GM23338 (cell line): ENCODE data around the gene MAP3K8. TPM values are rescaled to one million over a fixed set of nuclear protein-coding genes. Genes with fewer than 3 reads are reported as not detected.

Source experiments
- ATAC-seq: fragments of 200-7000 bp; cut with Tn5 transposase; 3 replicates; pipeline ENCODE4 v1.9.1; 2020
- DNase-seq: peaks from one replicate; pipeline ENCODE4 v3.0.0-alpha.2; 2015; ENCODE audit warnings: low spot score
- H2AFZ ChIP-seq: fragments of 200-600 bp; sonication (generic); 2 replicates; pipeline ENCODE4 v1.8.0; 2016; ENCODE audit warnings: antibody characterized with exemption, mild to moderate bottlenecking, moderate library complexity
- H3F3A ChIP-seq: fragments of 200-600 bp; sonication (generic); replicated peaks from 2 replicates; pipeline ENCODE4 v1.8.0; 2017; ENCODE audit warnings: antibody characterized with exemption, mixed run types, low read depth
- H3K27ac ChIP-seq: fragments of 200-600 bp; sonication (generic); 2 replicates; pipeline ENCODE4 v1.6.1; 2016; ENCODE audit warnings: low read depth
- H3K27me3 ChIP-seq: fragments of 200-600 bp; sonication (generic); 2 replicates; pipeline ENCODE4 v1.8.0; 2016; ENCODE audit warnings: mild to moderate bottlenecking, mixed run types, moderate library complexity; ENCODE audit not compliant: insufficient read depth
- H3K36me3 ChIP-seq: fragments of 200-600 bp; sonication (generic); 2 replicates; pipeline ENCODE4 v1.8.0; 2016; ENCODE audit warnings: mild to moderate bottlenecking; ENCODE audit not compliant: insufficient read depth
- H3K4me1 ChIP-seq: fragments of 200-600 bp; sonication (generic); 2 replicates; pipeline ENCODE4 v1.8.0; 2016; ENCODE audit warnings: mild to moderate bottlenecking, moderate library complexity; ENCODE audit not compliant: insufficient read depth
- H3K4me2 ChIP-seq: fragments of 200-600 bp; sonication (generic); 2 replicates; pipeline ENCODE4 v1.7.1; 2017; ENCODE audit warnings: mixed run types
- H3K4me3 ChIP-seq: fragments of 200-600 bp; sonication (generic); 2 replicates; pipeline ENCODE4 v1.6.1; 2016; ENCODE audit warnings: mixed run types
- H3K79me2 ChIP-seq: fragments of 200-600 bp; sonication (generic); replicated peaks from 2 replicates; pipeline ENCODE4 v1.8.0; 2017; ENCODE audit warnings: mild to moderate bottlenecking; ENCODE audit not compliant: insufficient read depth
- H3K9me2 ChIP-seq: fragments of 200-600 bp; sonication (generic); 2 replicates; pipeline ENCODE4 v1.8.0; 2017; ENCODE audit not compliant: insufficient read depth
- H4K20me1 ChIP-seq: fragments of 200-600 bp; sonication (generic); replicated peaks from 2 replicates; pipeline ENCODE4 v1.8.0; 2017; ENCODE audit warnings: mild to moderate bottlenecking; ENCODE audit not compliant: insufficient read depth
- H3K27ac Mint-ChIP-seq: 2 replicates; pipeline ENCODE4 v1.8.0; 2020; ENCODE audit warnings: inconsistent platforms, mild to moderate bottlenecking, moderate library complexity, mixed read lengths
- H3K27me3 Mint-ChIP-seq: 3 replicates; pipeline ENCODE4 v1.8.0; 2022; ENCODE audit warnings: low read depth, mild to moderate bottlenecking, moderate library complexity, mixed read lengths, inconsistent platforms; ENCODE audit not compliant: insufficient read depth, poor library complexity
- H3K36me3 Mint-ChIP-seq: 3 replicates; pipeline ENCODE4 v1.8.0; 2021; ENCODE audit warnings: low read depth, mild to moderate bottlenecking, inconsistent platforms, moderate library complexity, mixed read lengths
- H3K4me1 Mint-ChIP-seq: 3 replicates; pipeline ENCODE4 v1.8.0; 2020; ENCODE audit warnings: mild to moderate bottlenecking, inconsistent platforms, mixed read lengths
- H3K4me3 Mint-ChIP-seq: 3 replicates; pipeline ENCODE4 v1.8.0; 2021; ENCODE audit warnings: moderate library complexity, mild to moderate bottlenecking, inconsistent platforms, mixed read lengths
- H3K9me3 Mint-ChIP-seq: 3 replicates; pipeline ENCODE4 v1.8.0; 2020; ENCODE audit warnings: moderate library complexity, mild to moderate bottlenecking, inconsistent platforms, mixed read lengths
- CREB1 ChIP-seq: fragments of 250-450 bp; sonication (Bioruptor Pico); IDR thresholded peaks from 2 replicates; pipeline ENCODE4 v1.5.0; 2020; ENCODE audit warnings: low read depth, mild to moderate bottlenecking, moderate library complexity
- CTCF ChIP-seq, 2 experiments: fragments of 200-600 bp in 1 of 2; sonication (generic) in 1 of 2; conservative IDR thresholded peaks; 2 replicates each; pipeline versions ENCODE4 v1.5.1 to v1.6.1; 2016 to 2017; ENCODE audit warnings: antibody characterized with exemption in 2 of 2, low read depth in 2 of 2, mild to moderate bottlenecking in 2 of 2, moderate library complexity in 1 of 2
- ETS1 ChIP-seq: IDR thresholded peaks from 2 replicates; pipeline ENCODE4 v1.6.1; 2016; ENCODE audit warnings: antibody characterized with exemption
- EZH2 ChIP-seq: fragments of 200-600 bp; sonication (generic); IDR thresholded peaks from one replicate; pipeline ENCODE4 v1.8.0; 2017; ENCODE audit warnings: antibody characterized with exemption, mild to moderate bottlenecking, low read depth; ENCODE audit not compliant: unreplicated experiment
- EZH2phosphoT487 ChIP-seq: fragments of 200-600 bp; sonication (generic); IDR thresholded peaks from one replicate; pipeline ENCODE4 v1.8.1; 2018; ENCODE audit warnings: antibody characterized with exemption; ENCODE audit not compliant: unreplicated experiment
- JUNB ChIP-seq: IDR thresholded peaks from one replicate; pipeline ENCODE4 v1.6.1; 2016; ENCODE audit warnings: antibody characterized with exemption; ENCODE audit not compliant: unreplicated experiment
- NANOG ChIP-seq: IDR thresholded peaks from 2 replicates; pipeline ENCODE4 v1.6.1; 2016; ENCODE audit warnings: antibody characterized with exemption, borderline replicate concordance
- POLR2AphosphoS5 ChIP-seq: IDR thresholded peaks from 2 replicates; pipeline ENCODE4 v1.6.1; 2016; ENCODE audit warnings: antibody characterized with exemption, low read depth
- REST ChIP-seq: IDR thresholded peaks from one replicate; pipeline ENCODE4 v1.6.1; 2018; ENCODE audit warnings: antibody characterized with exemption; ENCODE audit not compliant: unreplicated experiment
- STAT1 ChIP-seq: IDR thresholded peaks from one replicate; pipeline ENCODE4 v1.6.1; 2016; ENCODE audit warnings: antibody characterized with exemption; ENCODE audit not compliant: unreplicated experiment
- ZNF114 ChIP-seq: fragments of 250-450 bp; sonication (Bioruptor Pico); IDR thresholded peaks from 2 replicates; pipeline ENCODE4 v1.5.0; 2020; ENCODE audit warnings: mild to moderate bottlenecking, moderate library complexity
- ZNF331 ChIP-seq: fragments of 250-450 bp; sonication (Bioruptor Pico); IDR thresholded peaks from 2 replicates; pipeline ENCODE4 v1.5.0; 2020; ENCODE audit warnings: low read depth, mild to moderate bottlenecking, moderate library complexity
- ZNF462 ChIP-seq: fragments of 250-450 bp; sonication (Bioruptor Pico); IDR thresholded peaks from 2 replicates; pipeline ENCODE4 v1.5.0; 2020; ENCODE audit warnings: mild to moderate bottlenecking, moderate library complexity
- polyA plus RNA-seq: library from polyadenylated mRNA; unstranded; fragments of >200 nt; fragmentation: Nextera tagmentation; extraction: Ambion mirVana; gene quantifications from 2 replicates; pipeline ENCODE4 v1.2.1, GENCODE V29; 2016
- total RNA-seq: library from RNA; depleted of rRNA; stranded (reverse); fragments of >200 nt; shearing (Covaris generic); gene quantifications from 2 replicates; pipeline ENCODE4 v1.2.3, GENCODE V29; 2014

Gene MAP3K8
- total and polyA plus RNA-seq, 2 experiments from 2014 or later: 3.5 to 5.0 TPM

GRCh38 chr10:30386801-30387588, 47.0 kb upstream of the MAP3K8 start:
- ATAC-seq: no peak
- Histone ChIP-seq H3K4me1 (no peaks in the 10 kb centered on the region; the same call in 1 of the 2 replicates), H3K4me2 (no peak overlapping the region), H3F3A (no peaks in the 10 kb centered on the region), H2AFZ (no peak overlapping the region), H3K27me3 (no peaks in the 10 kb centered on the region), H3K9me2 (no peaks in the 10 kb centered on the region), H3K27ac (no peak overlapping the region), H4K20me1 (no peaks in the 10 kb centered on the region), H3K36me3 (no peaks in the 10 kb centered on the region), H3K79me2 (no peaks in the 10 kb centered on the region), H3K4me3 (no peak overlapping the region)
- H3K9me3 Mint-ChIP-seq: no peaks in the 10 kb centered on the region
- peaks cover 15% of the 10 kb centered on the region; the same call in 2 of the 3 replicates for H3K4me1 Mint-ChIP-seq
- peaks cover 7% of the 10 kb centered on the region for H3K27me3 Mint-ChIP-seq
- no peak overlapping the region for H3K4me3 Mint-ChIP-seq
- no peaks in the 10 kb centered on the region for H3K36me3 Mint-ChIP-seq
- DNase-seq: no peak
- no peak overlapping the region for H3K27ac Mint-ChIP-seq
- TF ChIP-seq ZNF114 (CRISPR knock-in tag) (no peak), JUNB (no peak), NANOG (no peak), ETS1 (no peak), STAT1 (no peak), EZH2phosphoT487 (no peak), CTCF (conservative IDR thresholded peaks at IDR 0.05; ENCODE audit: low read depth in 2 of 2) (no peak), ZNF462 (no peak), REST (no peak), POLR2AphosphoS5 (no peak), CREB1 (CRISPR knock-in tag) (no peak), EZH2 (no peak), ZNF331 (CRISPR knock-in tag) (no peak)
